Upper lobe of left lung (tissue), 4 donors: ENCODE measurements around the gene PCP2.

Source experiments
- CTCF ChIP-seq, 6 experiments: fragments of 450-650 bp in 4 of 6; fragments of 200-600 bp in 2 of 6; sonication (generic) in 2 of 6; IDR thresholded peaks; one replicate each; pipeline ENCODE4 v1.5.1; 2016 to 2019; ENCODE audit warnings: antibody characterized with exemption in 6 of 6
- EP300 ChIP-seq, 4 donors: sonication (generic); formaldehyde crosslinking; IDR thresholded peaks; one replicate each; pipeline ENCODE4 v1.5.1; 2017; ENCODE audit warnings: antibody characterized with exemption in 4 of 4, control low read depth in 2 of 4
- POLR2A ChIP-seq, 4 donors: fragments of 450-650 bp; IDR thresholded peaks; one replicate each; pipeline ENCODE4 v1.5.1; 2016 to 2017; ENCODE audit warnings: antibody characterized with exemption in 4 of 4, mild to moderate bottlenecking in 2 of 4
- POLR2AphosphoS5 ChIP-seq, 2 donors: sonication (generic); formaldehyde crosslinking; IDR thresholded peaks; one replicate each; pipeline ENCODE4 v1.5.1; 2017; ENCODE audit warnings: antibody characterized with exemption in 2 of 2

- TF ChIP-seq POLR2A (IDR thresholded peaks at IDR 0.05): no peak
- TF ChIP-seq POLR2AphosphoS5 (IDR thresholded peaks at IDR 0.05): no peak
- TF ChIP-seq CTCF (IDR thresholded peaks at IDR 0.05): no peak
- TF ChIP-seq EP300 (IDR thresholded peaks at IDR 0.05): no peak
Measured at GRCh38 chr19:7628589-7629311, 4.8 kb downstream of the PCP2 start.
